Measurements from ENCODE around the gene MAP3K20. TPM values are rescaled to one million over a fixed set of nuclear protein-coding genes. Genes with fewer than 3 reads are reported as not detected.

The MAP3K20 gene
- total and polyA plus RNA-seq, 2 of the 4 experiments (the other 2 are of a cell fraction): 27.5 to 84.4 TPM

DNA sequence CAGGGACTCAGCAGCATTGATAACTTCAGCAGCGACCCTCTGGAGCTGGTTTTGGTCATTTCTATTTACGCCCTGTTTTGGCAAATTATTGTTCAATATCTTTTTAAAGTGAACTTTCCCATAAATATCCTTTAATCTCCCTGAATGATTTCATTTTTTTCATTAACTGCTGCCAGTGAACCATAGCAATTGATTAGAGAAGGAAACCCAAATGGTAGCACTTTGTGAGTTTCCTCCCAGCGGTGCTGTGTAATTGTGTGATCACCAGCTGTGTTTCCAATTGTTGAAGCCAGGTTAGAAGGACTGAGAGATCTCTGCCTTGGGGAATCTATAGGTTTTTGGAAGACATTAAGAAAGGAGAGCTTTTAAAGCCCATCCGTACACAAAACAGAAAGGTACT lies 16.3 kb downstream of the MAP3K20 start:
- peaks cover 9% of the 10 kb centered on the region for H3K36me3 ChIP-seq (ENCODE audit: control insufficient read depth, insufficient read depth, low read length)
- no peaks in the 10 kb centered on the region for H4K20me1 ChIP-seq (ENCODE audit: insufficient read depth, low read length)
- no peak overlapping the region for H2BK5ac ChIP-seq (ENCODE audit: low read depth, low read length, poor library complexity, severe bottlenecking)
- dilution Hi-C loops (cut with HindIII; ENCODE audit: low sequenced_read_pairs, unreplicated experiment): no loop called here
- H3K9ac ChIP-seq (ENCODE audit: low read depth, low read length): no peak overlapping the region
- no peak for TF ChIP-seq CHD1 (IDR thresholded peaks at IDR 0.05; ENCODE audit: low read depth, low read length)
- no peak for TF ChIP-seq CEBPB (IDR thresholded peaks at IDR 0.05; ENCODE audit: low read depth, low read length)
- TF ChIP-seq MAFK (IDR thresholded peaks at IDR 0.05; ENCODE audit: low read depth, low read length): no peak
- TF ChIP-seq MAZ (IDR thresholded peaks at IDR 0.05; ENCODE audit: borderline replicate concordance, low read depth, low read length): no peak
- no peak for TF ChIP-seq SMC3 (IDR thresholded peaks at IDR 0.05; ENCODE audit: low read depth, low read length)
- no peak for TF ChIP-seq FOS (IDR thresholded peaks at IDR 0.05; ENCODE audit: low read depth, low read length)
- H4K91ac ChIP-seq (ENCODE audit: insufficient read depth, low read depth, low read length): no peak overlapping the region
- WGBS, 2 experiments (ENCODE audit: extremely low coverage in 2 of 2, insufficient read length in 1 of 2): 100% methylated on average over 2 of the region's 4 CpGs; no CpG with 5 or more reads in 1 of the 2 experiments
- H3K4me2 ChIP-seq (ENCODE audit: low read depth, low read length): 0 out of 2 replicates have a peak overlapping the region, but pooled peaks have one; percentile 18
- H3K9me3 ChIP-seq (ENCODE audit: control insufficient read depth, insufficient read depth, low read length): no peaks in the 10 kb centered on the region
- peaks cover 22% of the 10 kb centered on the region for H3K4me1 ChIP-seq (ENCODE audit: control insufficient read depth, insufficient read depth, low read length)
- no peak overlapping the region; a peak in 1 of 4 replicates for H4K8ac ChIP-seq (ENCODE audit: low read depth in 2 of 2, low read length in 2 of 2)
- no peaks in the 10 kb centered on the region; the same call in 1 of the 2 replicates for H3K9me1 ChIP-seq (ENCODE audit: insufficient read depth, low read length)
- DNase-seq (no peak), ATAC-seq (ENCODE audit: low read depth) (no peak)
- H3K79me1 ChIP-seq (ENCODE audit: low read depth in 1 of 2, low read length in 2 of 2): peaks cover 17 to 53% of the 10 kb centered on the region in 2 experiments
- H2BK120ac ChIP-seq (ENCODE audit: low read depth, low read length): peak overlapping the region; percentile 33; the same call in 1 of the 2 replicates
- 0 out of 2 replicates have a peak overlapping the region, but pooled peaks have one; percentile 71 for H3K23ac ChIP-seq (ENCODE audit: low read depth, low read length)
- no peak overlapping the region for H2BK15ac ChIP-seq (ENCODE audit: low read depth, low read length)
- intact Hi-C loops (cut with micrococcal nuclease): no loop called here
- peak overlapping the region; percentile 59 for H2BK20ac ChIP-seq (ENCODE audit: low read depth, low read length)
- no peak overlapping the region; the same call in 1 of the 2 replicates for H3K14ac ChIP-seq (replicated peaks; ENCODE audit: low read depth, low read length)
- no peak overlapping the region for H2AK9ac ChIP-seq (replicated peaks; ENCODE audit: low read depth, low read length, poor library complexity)
- H4K5ac ChIP-seq (ENCODE audit: low read depth, low read length): peak overlapping the region; percentile 59; the same call in 1 of the 2 replicates
- no peak overlapping the region for H2AFZ ChIP-seq (replicated peaks; ENCODE audit: low read length, poor library complexity)
- peak overlapping the region; percentile 52; the same call in 1 of the 2 replicates for H3K4ac ChIP-seq (ENCODE audit: low read depth, low read length)
- H3K27ac ChIP-seq (ENCODE audit: insufficient read depth, low read length): no peak overlapping the region
- in situ Hi-C loops (cut with MboI; ENCODE audit: low sequenced_read_pairs): no loop called here
- H3K27me3 ChIP-seq (ENCODE audit: control insufficient read depth, insufficient read depth, low read length): no peaks in the 10 kb centered on the region
- no TSS peak for BruUV-seq (replicated peaks)
- no peak overlapping the region for H3K56ac ChIP-seq (ENCODE audit: extremely low read depth, insufficient read depth, low read length)
- peak overlapping the region; percentile 74; the same call in 1 of the 2 replicates for H3K18ac ChIP-seq (ENCODE audit: low read depth, low read length)
- no peak overlapping the region for H2AK5ac ChIP-seq (ENCODE audit: low read depth, low read length)
- H3K4me3 ChIP-seq (ENCODE audit: insufficient read depth, low read depth, low read length): no peak overlapping the region
- ChIA-PET POLR2A (ENCODE audit: unreplicated experiment) (interaction anchor here (0.6 kb wide), 2 partner anchors 32 to 203 kb away, joined by 3 to 4 read pairs; no protein-coding TSS in a partner anchor), CTCF (interaction anchor here (0.6 to 1.3 kb wide), 5 partner anchors 14 to 106 kb away, joined by 3 to 5 read pairs (median 3); no protein-coding TSS in a partner anchor)
